Measurements from ENCODE around the gene SLC10A6.

DNA sequence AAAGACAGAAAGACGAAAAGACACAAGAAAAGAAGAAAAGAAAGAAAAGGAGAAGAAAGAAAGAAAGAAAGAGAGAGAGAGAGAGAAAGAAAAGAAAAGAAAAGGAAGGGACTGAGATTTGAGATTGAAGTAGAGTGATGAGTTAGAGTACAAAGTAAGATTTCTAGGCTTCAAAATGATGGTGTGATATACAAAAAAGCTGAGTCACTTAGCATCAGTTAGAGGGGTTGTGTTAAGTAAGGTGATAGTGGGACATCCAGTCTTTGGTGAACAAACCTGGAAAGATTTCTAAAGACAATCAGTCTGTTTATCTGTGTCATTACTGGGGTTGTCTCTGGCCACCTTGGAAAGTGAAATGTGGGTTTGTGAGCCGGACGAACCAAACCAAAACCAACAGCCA lies 13.5 kb downstream of the SLC10A6 start:
- no peak for TF ChIP-seq CTCF (IDR thresholded peaks at IDR 0.05; ENCODE audit: poor library complexity, severe bottlenecking)
- TF ChIP-seq EP300 (conservative IDR thresholded peaks at IDR 0.05; ENCODE audit: poor library complexity, severe bottlenecking) = no peak
- no peak for TF ChIP-seq EZH2 (IDR thresholded peaks at IDR 0.05; ENCODE audit: borderline replicate concordance, insufficient read depth, low read length, poor library complexity, severe bottlenecking)
- TF ChIP-seq RAD21 (conservative IDR thresholded peaks at IDR 0.05) = no peak
- TF ChIP-seq TAF1 (IDR thresholded peaks at IDR 0.05; ENCODE audit: low read depth) = no peak
- no peak for TF ChIP-seq POLR2AphosphoS5 (IDR thresholded peaks at IDR 0.05)
- TF ChIP-seq SMC3 (conservative IDR thresholded peaks at IDR 0.05; ENCODE audit: poor library complexity) = no peak
- TF ChIP-seq REST (IDR thresholded peaks at IDR 0.05; ENCODE audit: borderline replicate concordance) = no peak
